ENCODE measurements around the gene PHF24.
A peak's percentile ranks its signal among the peaks of the same experiment; 100 is the strongest.
"Not testable (repeated sequence)": the region's sequence is repeated elsewhere in the genome, so short reads cannot be mapped to it uniquely, and the experiment has no call there.

PHF24 gene

DNA sequence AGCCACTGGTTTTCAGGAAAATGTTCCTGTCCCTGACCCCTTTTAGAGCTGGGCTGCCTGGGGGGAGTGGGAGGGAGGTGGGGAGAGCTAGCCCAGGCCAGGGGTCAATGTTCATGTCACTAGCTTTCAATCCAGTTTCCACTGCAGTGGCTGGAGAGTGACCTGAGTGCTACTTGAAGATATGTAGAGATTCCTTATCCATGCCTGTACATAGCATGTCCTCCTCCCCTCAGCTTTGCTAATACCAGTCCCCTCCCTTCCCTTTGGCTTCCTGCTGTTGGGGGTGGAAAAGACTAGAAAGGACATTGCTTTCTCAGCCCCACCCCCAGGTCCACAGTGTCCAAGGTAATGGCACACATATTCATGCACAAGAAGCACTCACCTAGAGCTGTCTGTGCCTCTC lies 39.3 kb downstream of the PHF24 start:
- no peak for DNase-seq (ENCODE audit: low read depth)

DNA sequence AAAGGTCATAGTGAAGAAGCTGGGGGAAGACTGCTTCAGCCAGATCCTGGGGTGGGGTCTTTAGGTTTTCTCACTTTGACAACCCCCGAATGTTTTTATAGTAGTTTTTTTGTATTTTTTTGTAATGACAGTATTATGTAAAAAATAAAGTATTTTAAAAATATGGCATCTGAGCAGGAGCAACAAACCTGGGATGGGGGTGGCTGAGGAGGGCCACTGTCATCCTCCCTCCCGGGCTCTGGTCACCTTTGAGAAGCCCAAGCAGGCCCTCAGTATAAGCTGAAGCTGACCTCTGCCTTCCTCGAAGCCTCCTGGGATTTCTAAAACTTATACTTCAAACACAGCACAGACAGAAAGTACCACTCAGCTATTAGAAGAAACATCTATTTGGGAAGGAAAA lies 40.2 kb downstream of the PHF24 start:
- DNase-seq (ENCODE audit: low read depth) = no peak

DNA sequence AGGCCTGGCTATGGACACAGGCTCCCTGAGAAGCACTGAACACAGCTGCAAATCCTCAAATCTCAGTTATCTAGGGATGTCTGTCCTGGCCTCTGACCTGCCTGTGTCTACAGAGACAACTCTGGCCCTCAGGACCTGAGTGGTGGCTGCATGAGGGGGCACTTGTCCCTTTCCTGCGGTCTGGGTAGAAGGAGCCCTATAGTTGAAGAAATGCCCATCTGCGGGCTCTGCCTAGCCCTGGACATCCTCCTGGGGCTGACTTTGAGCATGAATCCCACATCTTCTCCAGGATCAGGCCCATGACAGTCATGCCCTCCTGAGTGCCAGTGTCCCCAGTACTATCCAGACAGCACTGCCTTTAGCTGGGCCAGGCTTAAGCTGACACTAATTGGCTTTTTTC lies 41.5 kb downstream of the PHF24 start:
- no peak for DNase-seq (ENCODE audit: low read depth)

DNA sequence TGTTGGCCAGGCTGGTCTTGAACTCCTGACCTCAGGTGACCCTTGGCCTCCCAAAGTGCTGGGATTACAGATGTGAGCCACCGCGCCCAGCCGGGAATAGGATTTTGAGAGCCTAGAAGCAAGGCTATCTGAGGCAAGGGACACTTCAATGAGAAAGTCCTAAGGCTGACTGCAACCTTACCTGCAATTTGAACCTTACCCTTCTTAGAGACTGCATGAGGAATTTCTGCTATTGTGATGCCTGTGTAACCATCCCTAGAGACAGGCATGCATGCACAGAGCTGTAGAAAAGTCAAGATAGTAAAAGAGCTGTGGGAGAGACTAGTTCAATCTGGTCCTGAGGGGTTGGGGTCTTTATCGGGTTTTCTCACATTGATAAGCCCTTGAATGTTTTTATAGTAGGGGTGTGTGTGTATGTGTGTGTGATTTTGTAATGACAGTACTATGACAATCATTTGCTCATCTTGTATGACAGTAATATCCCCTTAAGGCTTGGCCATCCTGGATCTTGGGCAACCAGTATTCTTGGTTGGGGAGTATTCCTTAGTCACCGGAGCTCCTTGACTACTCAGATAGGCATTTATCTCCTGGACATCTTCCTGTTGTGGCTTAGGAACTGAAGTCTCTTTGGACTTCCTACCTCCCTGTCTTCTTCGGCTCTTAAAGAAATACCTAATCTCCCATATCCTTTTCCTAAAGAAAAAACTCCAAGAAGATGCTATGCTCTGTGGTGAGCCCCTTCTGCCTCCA lies 42.6 kb downstream of the PHF24 start:
- DNase-seq (ENCODE audit: low read depth) = peak; percentile 91

DNA sequence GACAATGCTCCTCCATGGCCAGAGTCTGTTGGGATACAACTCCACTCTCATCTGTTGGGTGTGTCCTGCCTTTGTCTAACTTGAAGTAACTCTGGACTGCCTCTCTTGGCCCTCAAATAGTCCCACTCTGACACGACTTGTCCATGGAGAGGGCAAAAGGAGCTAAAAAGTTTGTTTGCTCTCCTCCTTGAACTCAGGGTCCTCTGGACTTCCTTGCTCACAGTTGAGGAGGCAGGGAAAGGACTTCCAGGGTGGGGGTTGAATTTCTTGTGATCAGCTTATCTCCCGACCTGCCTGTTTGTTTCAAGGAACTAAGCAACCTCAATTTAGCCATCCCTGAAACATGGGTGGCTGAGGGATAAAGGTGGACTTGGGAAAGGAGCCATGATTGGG lies 43.2 kb downstream of the PHF24 start:
- no peak for DNase-seq (ENCODE audit: low read depth)

DNA sequence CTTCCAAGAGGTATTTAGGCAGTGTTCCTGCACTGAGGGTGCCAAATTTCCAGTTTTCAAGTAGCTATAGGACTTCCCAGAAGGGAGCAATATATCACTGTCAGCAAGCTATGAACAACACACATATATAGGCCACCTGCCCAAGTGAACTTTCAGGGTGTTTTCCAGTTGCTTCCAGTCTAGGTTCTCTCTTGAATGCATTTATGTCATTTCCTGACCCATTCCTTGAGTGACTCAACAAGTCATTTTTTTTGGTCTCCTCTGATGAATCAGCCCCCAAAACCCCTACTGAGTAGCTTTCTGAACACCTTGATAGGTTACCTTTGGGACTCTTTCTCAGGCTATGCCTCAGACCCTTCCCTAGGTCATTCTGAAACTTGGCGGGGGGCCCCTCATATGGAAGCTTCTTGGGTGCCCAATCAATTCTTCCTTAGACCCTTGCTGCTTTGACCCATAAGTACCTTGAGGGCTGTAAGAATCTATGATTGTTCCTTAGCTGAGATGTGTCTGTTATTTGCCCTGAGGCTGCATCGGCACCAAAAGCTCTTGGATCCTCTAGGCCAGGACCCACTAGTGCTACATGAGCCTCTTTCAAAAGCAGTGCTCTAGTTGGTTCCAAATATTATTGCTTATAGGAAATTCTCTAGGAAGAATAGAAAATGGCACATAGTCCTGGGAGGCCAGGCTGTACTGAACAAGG lies 43.9 kb downstream of the PHF24 start:
- DNase-seq (ENCODE audit: low read depth) = peak; percentile 69

DNA sequence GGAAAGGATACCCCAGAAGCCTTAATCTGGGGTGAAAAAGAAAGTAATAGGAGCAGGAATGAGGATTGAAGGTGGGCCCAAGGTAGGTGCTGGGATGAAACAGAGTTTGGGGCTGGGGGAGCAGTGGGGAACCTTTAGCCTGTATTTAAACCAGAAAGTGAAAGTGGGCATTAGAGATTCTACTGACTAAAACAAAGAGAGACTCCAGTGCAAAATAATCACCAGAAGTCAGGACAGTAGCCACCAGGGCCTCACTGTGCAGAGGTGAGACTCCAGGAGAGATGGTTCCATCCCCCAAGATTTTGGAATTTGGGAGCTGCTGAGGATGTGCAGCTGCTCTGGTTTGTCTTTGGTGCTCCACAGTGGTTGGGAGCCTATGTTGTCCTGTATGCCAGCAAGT lies 44.5 kb downstream of the PHF24 start:
- DNase-seq (ENCODE audit: low read depth) = no peak

DNA sequence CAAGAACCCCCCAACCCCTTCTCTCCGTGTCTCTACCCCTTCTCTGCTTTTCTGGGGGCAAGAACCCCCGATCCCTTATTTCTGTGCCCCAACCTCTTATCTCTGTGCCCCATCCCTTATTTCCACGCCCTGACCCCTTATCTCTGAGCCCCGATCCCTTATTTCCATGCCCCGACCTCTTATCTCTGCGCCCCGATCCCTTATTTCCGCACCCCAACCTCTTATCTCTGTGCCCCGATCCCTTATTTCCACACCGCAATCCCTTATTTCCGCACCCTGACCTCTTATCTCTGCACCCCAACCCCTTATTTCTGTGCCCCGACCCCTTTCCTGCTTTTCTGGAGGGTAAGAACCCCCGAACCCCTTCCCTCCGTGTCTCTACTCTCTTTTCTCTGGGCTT lies 46.2 kb downstream of the PHF24 start:
- not testable (repeated sequence) for DNase-seq (ENCODE audit: low read depth)

DNA sequence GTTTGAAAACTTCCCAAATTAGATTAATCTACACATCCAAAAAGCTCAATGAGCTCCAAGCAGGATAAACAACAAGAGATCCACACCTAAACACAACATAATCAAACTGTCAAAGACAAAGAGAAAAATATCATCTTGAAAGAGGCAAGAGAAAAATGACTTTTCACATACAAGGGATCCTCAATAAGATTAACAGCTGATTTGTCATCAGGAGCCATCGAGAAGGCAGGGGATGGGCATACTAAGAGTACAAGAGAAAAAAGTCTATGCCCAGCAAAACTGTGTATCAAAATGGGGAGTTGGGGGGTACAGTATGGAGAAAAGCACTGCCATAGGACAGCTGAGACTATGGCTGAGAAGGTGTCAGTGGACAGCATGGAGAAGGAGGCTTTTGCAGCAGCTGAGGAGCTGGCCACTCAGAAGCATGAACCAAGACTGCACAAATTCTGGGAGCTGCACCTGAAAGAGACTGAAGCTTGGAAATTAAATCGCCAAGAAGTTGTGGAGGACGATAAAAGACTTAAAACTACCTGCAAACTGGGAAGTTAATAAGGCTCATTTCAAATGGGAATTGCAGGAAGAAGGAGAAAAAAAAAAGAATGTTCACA lies 52.4 kb downstream of the PHF24 start:
- no peak for DNase-seq (ENCODE audit: low read depth)

DNA sequence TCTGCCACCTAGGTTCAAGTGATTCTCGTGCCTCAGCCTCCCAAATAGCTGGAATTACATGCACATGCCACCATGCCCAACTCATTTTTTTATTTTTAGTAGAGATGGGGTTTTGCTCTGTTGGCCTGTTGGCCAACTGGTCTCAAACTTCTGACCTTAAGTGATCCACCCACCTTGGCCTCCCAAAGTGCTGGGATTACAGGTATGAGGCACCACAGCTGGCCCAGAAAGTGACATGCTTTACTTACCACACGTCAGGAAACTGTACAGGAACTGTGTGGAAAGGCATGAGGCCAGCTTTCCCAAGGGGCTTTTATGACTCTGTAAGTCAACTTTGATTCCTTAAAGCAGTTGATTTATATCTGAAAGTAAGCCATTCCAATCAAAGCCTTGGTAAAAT lies 56.4 kb downstream of the PHF24 start:
- no peak for DNase-seq (ENCODE audit: low read depth)

DNA sequence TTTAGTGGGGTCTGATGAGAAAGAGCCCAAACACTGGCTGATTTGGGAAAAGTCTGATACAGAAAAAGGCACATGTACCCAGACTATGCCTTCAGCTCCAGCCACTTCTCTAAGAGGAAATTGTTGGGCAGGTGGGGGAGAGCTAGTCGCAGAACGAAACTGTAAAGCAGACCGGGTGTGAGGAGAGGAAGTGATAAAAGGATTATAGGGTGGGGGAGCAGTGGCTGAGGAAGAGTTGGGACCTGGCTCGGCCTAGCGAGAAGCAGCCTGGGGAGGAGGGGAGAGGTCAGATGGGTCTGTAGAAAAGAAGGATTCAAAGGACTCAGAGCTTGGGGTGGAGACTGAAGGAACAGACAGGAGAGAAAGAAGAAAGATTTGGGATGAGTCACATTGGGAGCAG lies 65.4 kb downstream of the PHF24 start:
- DNase-seq (ENCODE audit: low read depth) = not testable (repeated sequence)

DNA sequence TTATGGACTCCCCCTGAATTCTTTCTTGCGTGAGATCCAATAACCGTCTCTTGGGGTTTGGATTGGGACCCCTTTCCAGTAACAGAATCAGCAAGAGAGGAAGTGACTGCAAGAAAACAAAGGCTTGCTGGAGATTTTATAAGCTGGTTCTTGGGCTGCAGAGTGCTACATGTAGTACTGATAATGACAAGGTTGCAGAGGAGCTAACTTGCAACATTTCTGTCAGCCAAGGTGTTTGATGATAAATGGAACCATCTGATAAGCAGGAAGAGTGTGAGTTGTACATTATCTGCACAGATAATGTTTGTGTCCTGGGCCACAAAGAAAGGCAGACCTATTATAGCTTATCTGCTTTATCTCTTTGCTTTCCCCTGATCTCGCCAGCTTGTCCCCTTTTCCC lies 68.6 kb downstream of the PHF24 start:
- DNase-seq (ENCODE audit: low read depth) = no peak

DNA sequence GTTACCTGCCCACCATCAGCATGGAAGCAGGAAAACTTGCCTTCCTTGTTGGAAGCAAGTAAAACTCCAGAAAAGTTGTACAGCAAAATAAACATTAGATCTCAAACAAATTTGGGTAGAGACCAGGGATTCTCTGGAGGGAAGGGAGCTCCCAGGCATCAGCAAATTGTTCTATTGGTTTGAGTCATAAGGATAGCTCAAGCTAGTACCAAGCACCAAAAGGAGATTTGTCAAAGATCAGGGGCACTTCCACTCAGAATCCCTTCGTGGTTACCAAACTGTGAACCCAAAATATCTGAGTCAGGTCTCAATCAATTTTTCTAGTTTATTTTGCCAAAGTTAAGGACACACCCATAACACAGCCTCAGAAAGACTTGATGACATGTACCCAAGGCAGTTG lies 69.3 kb downstream of the PHF24 start:
- no peak for DNase-seq (ENCODE audit: low read depth)

DNA sequence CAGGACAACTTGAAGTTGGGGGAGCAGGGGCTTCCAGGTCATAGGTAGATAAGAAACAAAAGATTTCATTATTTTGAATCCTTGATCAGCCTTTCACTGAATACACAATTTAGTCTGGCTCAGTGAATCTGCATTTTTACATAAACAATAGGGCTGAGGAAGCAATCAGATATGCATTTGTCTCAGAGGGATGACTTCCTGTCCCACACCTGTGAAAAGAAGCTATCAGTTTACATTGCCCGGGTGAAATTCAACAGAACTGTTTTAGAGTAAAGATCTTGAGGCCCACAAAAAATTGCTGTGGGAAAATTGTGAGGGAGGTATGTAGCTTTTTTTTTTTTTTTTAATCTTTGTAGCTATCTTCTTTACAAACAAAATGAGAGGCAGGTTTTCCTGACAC lies 69.8 kb downstream of the PHF24 start:
- DNase-seq (ENCODE audit: low read depth) = no peak

DNA sequence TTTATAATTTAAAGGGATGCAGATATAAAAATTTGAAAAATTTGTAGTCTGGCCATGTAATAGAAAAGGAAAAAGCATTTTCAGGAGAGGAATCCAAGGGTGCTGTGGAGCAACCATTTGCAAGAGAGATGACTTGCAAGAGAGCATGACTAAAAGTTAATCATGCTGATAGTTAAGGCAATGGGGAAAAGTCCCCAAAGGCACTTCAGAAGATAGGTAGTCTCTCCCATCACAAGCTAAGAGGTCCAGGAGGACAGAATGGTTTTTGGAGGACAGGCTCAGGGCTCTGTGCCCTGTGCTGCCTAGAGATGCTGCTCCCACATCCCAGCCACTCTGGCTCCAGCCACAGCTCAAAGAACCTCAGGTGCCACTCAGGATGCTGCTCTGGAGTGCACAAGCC lies 70.3 kb downstream of the PHF24 start:
- DNase-seq (ENCODE audit: low read depth) = peak; percentile 46

DNA sequence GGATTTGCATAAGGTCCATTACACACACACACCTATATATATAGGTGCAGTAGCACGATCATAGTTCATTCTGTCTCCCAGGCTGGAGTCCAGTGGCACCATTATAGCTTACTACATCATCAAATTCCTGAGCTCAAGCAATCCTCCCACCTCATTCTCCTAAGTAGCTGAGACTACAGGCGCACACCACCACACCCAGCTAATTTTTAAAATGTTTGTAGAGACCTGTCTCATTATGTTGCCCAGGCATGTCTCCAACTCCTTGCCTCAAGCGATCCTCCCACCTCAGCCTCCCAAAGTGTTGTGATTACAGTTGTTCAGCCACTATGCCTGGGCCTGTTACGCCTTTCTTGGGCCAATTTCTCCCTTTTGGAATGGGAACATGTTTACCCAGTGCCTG lies 71.2 kb downstream of the PHF24 start:
- no peak for DNase-seq (ENCODE audit: low read depth)

DNA sequence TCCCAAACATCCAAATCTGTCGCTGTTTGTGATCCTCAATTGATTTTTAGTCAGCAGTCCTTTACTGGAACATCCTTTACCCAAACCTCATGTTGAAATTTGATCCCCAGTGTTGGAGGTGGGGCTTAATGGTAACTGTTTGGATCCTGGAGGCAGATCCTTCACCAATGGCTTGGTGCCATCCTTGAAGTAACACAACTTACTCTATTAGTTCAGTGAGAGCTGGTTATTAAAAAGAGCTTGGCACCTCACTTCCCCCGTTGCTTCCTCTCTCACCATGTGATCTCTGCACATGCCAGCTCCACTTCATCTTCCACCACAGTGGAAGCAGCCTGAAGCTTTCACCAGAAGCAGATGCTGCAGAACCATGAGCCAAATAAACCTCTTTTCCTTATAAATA lies 71.8 kb downstream of the PHF24 start:
- no peak for DNase-seq (ENCODE audit: low read depth)

Measured in ELR (cell line).